Heart left ventricle (tissue), 16 donors: ENCODE results near the gene FAM216B. TPM values are rescaled to one million over a fixed set of nuclear protein-coding genes. Genes with fewer than 3 reads are reported as not detected.
A peak's percentile ranks its signal among the peaks of the same experiment; 100 is the strongest.

Experiments used
- ATAC-seq, 4 donors: fragments of 200-7000 bp; cut with Tn5 transposase; one replicate each; pipeline ENCODE4 v1.9.1; 2020 to 2022; ENCODE audit warnings: moderate library complexity in 4 of 4, mild to moderate bottlenecking in 3 of 4, moderate number of reproducible peaks in 1 of 4
- DNase-seq, 5 donors: peaks; one replicate each; pipeline ENCODE4 v3.0.0-alpha.2; 2020
- H3K27ac ChIP-seq, 12 donors: fragments of 200-600 bp; sonication (generic) in 4 of 12; one replicate each; pipeline versions ENCODE4 v1.5.0 to v1.8.0; 2016 to 2022; ENCODE audit warnings: mild to moderate bottlenecking in 2 of 12
- H3K27me3 ChIP-seq, 9 donors: fragments of 200-600 bp; sonication (generic) in 2 of 9; one replicate each; pipeline versions ENCODE4 v1.5.1 to v1.8.0; 2016 to 2022; ENCODE audit warnings: mild to moderate bottlenecking in 3 of 9
- H3K36me3 ChIP-seq, 9 donors: fragments of 200-600 bp; sonication (generic) in 2 of 9; one replicate each; pipeline versions ENCODE4 v1.5.0 to v1.8.0; 2018 to 2022; ENCODE audit warnings: mild to moderate bottlenecking in 2 of 9
- H3K4me1 ChIP-seq, 12 donors: fragments of 200-600 bp; sonication (generic) in 4 of 12; one replicate each; pipeline versions ENCODE4 v1.5.0 to v1.8.0; 2016 to 2022; ENCODE audit warnings: mild to moderate bottlenecking in 3 of 12
- H3K4me3 ChIP-seq, 12 donors: fragments of 200-600 bp; sonication (generic) in 4 of 12; one replicate each; pipeline versions ENCODE4 v1.5.0 to v1.8.0; 2017 to 2022; ENCODE audit warnings: mild to moderate bottlenecking in 9 of 12, moderate library complexity in 4 of 12
- H3K9me3 ChIP-seq, 12 donors: fragments of 200-600 bp; sonication (generic) in 4 of 12; one replicate each; pipeline versions ENCODE4 v1.5.0 to v1.8.0; 2016 to 2022; ENCODE audit warnings: mild to moderate bottlenecking in 1 of 12
- POLR2A ChIP-seq, 2 donors: fragments of 450-650 bp; IDR thresholded peaks; one replicate each; pipeline ENCODE4 v1.6.1; 2017; ENCODE audit warnings: antibody characterized with exemption in 2 of 2, mild to moderate bottlenecking in 2 of 2, moderate library complexity in 2 of 2
- WGBS, 4 donors: extraction: QIAGEN DNeasy Blood & Tissue Kit in 2 of 4; methylation state at CpG; one replicate each; pipeline versions ENCODE4 v1.1.5 to v1.1.7; 2013 to 2018; 5-methylcytosine and 5-hydroxymethylcytosine counted together
- intact Hi-C, 10 donors: fragments of 100-400 bp; cut with DNase I; formaldehyde crosslinking; loops; one replicate each; pipeline versions ENCODE4 v1.11.1 to v1.14.2; 2022
- polyA plus RNA-seq, 2 donors: library from polyadenylated mRNA; stranded (reverse); fragments of 200-250 nt; gene quantifications; one replicate each; pipeline ENCODE4 v1.2.3, GENCODE V29; 2013
- total RNA-seq, 9 donors: library from RNA; depleted of rRNA in 2 of 9; stranded (reverse); fragments of >200 nt in 2 of 9; fragmentation: NEBNext Ultra II Directional in 3 of 9; extraction: Animal tissue kit (Norgen Biotek cat#: 25700) in 3 of 9; gene quantifications; one replicate each; pipeline versions ENCODE4 v1.1.0 to v1.2.4, GENCODE V29; 2016 to 2023
- TF ChIP-seq, protein P1 (sequence below), 12 donors: fragments of 200-600 bp; sonication (generic) in 4 of 12; IDR thresholded peaks; one replicate each; pipeline versions ENCODE4 v1.5.0 to v1.8.0; 2018 to 2022; ENCODE audit warnings: antibody characterized with exemption in 12 of 12, mild to moderate bottlenecking in 5 of 12
- donor health status: ischemic (EF 13 %, LVEDD 7.1; RV severe dilation, severe dysfunction).
- donor health status: healthy with polysubstance abuse.
- donor health status: DM: no; HTN: yes; CAD: no.
- donor health status: DM: no; HTN: no; CAD: no.
- donor health status: ischemic (EF 25% LVEDD 6.9; RV normal size, moderate dysfunction).
- donor health status: ischemic (EF 25% LVEDD 5.7; RV mildly dilated, moderate dysfunction).
- donor health status: healthy.
- donor health status: DM: yes; HTN: yes; CAD: no.
- donor health status: ischemic (EF 35%, LVEDD 5.7; RV mildly dilated, moderate dysfunction).
- donor health status: nonischemic (EF 11% LVEDD 7.7; RV severe dilation, severe dysfunction).
- donor health status: DM: yes; HTN: yes; CAD: no.
- donor health status: PGD.
- donor health status: ischemic (EF 29% LVEDD 5.4; RV normal size, mild dysfunction).
- donor health status: nonischemic (EF 23%, LVEDD 6.1; RV moderate dilation, normal function).

FAM216B gene
- total and polyA plus RNA-seq, 11 donors: 0.07 to 1.3 (median 0.67) TPM

DNA sequence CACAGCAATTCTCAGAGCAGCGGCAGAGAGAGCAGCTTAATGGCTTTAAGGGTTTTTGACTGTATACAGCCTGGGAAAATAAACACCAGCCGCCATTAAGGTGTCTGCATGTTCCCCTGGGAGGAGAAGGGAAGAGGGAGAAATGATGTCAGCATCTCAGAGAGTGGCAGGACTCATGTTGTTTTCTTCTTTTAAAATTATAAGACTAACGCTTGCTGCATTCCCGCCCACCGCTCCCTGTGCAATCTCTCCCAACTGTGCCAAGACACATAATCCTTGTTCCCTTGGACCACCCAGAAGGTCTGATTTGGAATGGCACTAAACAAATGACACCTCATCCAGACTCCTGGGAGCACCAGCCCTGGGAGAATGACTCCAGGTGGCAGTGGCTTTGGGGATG lies 27.7 kb upstream of the FAM216B start:
- DNase-seq (no peak), ATAC-seq (peak in 2 of 4 donors; percentile 28 to 40)
- TF ChIP-seq, protein P1, sequence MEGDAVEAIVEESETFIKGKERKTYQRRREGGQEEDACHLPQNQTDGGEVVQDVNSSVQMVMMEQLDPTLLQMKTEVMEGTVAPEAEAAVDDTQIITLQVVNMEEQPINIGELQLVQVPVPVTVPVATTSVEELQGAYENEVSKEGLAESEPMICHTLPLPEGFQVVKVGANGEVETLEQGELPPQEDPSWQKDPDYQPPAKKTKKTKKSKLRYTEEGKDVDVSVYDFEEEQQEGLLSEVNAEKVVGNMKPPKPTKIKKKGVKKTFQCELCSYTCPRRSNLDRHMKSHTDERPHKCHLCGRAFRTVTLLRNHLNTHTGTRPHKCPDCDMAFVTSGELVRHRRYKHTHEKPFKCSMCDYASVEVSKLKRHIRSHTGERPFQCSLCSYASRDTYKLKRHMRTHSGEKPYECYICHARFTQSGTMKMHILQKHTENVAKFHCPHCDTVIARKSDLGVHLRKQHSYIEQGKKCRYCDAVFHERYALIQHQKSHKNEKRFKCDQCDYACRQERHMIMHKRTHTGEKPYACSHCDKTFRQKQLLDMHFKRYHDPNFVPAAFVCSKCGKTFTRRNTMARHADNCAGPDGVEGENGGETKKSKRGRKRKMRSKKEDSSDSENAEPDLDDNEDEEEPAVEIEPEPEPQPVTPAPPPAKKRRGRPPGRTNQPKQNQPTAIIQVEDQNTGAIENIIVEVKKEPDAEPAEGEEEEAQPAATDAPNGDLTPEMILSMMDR (IDR thresholded peaks at IDR 0.05): no peak
- TF ChIP-seq POLR2A (IDR thresholded peaks at IDR 0.05): no peak
- H3K9me3 ChIP-seq: no peaks in the 10 kb centered on the region
- H3K36me3 ChIP-seq: no peaks in the 10 kb centered on the region
- 54 to 70% (median 64%) methylated on average over 5 of the region's 5 CpGs for WGBS, 4 donors
- H3K4me3 ChIP-seq: no peak overlapping the region
- H3K27me3 ChIP-seq: no peaks in the 10 kb centered on the region
- no peak overlapping the region for H3K27ac ChIP-seq
- intact Hi-C loops: no loop called here
- peaks cover 0 to 12% (median 2%) of the 10 kb centered on the region in 12 donors for H3K4me1 ChIP-seq

DNA sequence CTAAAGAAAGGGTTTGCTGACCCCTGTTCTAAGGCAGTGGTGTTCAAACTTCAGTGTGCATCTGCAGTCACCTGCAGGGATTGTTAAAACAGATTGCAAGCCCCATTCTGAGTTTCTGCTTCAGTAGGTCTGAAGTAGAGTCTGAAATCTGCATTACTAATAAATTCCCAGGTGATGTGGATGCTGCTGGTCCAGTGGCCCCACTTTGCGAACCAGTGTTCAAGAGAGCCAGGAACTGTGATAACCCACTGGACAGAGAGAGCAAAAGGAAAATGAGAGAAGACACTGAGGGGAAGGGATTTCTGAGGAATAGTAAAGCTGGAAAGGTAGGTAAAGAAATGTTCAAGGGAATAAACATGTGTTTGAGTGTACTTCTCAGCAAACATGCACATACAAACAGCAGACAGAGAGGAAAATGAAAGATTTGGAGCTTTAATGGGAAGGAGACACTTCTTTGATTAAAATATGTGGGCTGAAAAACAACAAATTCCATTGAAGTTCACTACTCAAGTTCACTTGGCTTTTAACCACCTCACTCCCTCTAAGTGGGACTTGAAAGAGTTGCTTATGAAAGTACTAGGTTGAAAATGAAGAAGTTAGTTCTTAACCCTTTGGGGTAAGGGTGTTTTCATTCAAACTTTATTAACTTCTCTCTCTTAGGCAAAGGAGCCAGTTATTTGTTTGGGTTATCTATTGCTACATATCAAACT lies 26.4 kb upstream of the FAM216B start:
- DNase-seq (no peak), ATAC-seq (no peak)
- Histone ChIP-seq H3K27me3 (no peaks in the 10 kb centered on the region), H3K9me3 (no peaks in the 10 kb centered on the region), H3K4me1 (peaks cover 0 to 12% (median 2%) of the 10 kb centered on the region in 12 donors), H3K27ac (no peak overlapping the region), H3K4me3 (no peak overlapping the region), H3K36me3 (no peaks in the 10 kb centered on the region)
- TF ChIP-seq, protein P1 (IDR thresholded peaks at IDR 0.05): no peak
- intact Hi-C loops: no loop called here
- WGBS, 4 donors: 80 to 85% (median 84%) methylated on average over 1 of the region's 1 CpG

DNA sequence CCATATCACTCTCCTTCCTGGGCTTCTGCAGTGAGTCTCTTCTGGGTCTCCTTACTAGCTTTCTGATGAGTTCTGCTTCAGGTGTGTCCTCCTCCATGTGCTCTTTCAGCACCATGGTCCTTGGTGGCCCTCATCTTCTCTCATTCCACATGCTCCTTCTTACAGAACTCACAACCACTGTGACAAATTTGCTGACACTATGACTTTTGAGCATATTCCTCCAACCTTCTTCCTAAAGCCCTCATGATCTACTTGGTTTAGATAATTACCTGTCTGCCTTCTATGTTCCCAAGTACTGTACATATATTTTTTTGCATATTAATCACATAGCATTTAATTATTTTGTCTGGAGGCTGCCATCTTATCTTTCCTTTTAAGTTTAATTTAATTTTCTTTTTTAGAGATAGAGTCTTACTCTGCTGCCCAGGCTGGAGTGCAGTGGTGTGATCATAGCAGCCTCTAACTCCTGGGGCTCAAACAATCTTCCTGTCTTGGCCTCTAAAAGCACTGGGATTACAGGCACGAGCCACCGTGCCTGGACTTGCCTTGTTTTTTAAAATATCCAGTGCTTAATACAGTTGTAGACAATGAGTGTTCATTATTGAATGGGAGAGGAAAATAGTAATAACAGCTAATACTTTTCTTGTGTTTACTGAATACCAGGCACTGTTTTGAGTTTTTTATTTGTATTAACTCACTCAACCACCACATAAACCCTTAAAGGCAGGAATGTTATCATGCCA lies 23.5 kb upstream of the FAM216B start:
- Histone ChIP-seq H3K27ac (no peak overlapping the region), H3K4me1 (peaks cover 0 to 8% (median 0%) of the 10 kb centered on the region in 12 donors), H3K27me3 (no peaks in the 10 kb centered on the region), H3K36me3 (no peaks in the 10 kb centered on the region), H3K9me3 (no peaks in the 10 kb centered on the region), H3K4me3 (no peak overlapping the region)
- DNase-seq (no peak), ATAC-seq (no peak)
- intact Hi-C loops: no loop called here
- 71 to 91% (median 85%) methylated on average over 2 of the region's 2 CpGs for WGBS, 4 donors
- no peak for TF ChIP-seq POLR2A (IDR thresholded peaks at IDR 0.05)

DNA sequence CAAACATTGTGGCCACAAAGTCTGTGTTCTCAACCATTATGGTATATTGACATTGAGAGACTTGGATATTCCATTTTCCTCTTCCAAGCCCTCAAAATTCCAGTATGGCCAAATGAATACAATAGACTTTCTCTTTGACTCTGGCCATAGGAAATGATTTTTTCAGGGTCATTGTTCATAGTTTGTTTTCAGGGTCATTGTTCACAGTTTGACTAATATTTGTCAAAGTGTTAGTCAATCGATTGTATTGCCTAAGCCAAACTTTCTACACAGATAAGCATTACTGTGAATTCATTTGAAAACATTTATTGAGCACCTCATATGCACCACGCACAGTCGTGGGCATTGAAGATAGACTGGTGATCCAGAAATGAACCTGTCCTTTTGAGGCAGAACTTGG lies 22.9 kb upstream of the FAM216B start:
- no peak for ATAC-seq
- Histone ChIP-seq H3K36me3 (no peaks in the 10 kb centered on the region), H3K27ac (no peak overlapping the region), H3K4me3 (no peak overlapping the region), H3K27me3 (no peaks in the 10 kb centered on the region), H3K4me1 (peaks cover 0 to 8% (median 0%) of the 10 kb centered on the region in 12 donors), H3K9me3 (no peaks in the 10 kb centered on the region)
- intact Hi-C loops: no loop called here
- DNase-seq: no peak
- WGBS, 4 donors: 89 to 93% (median 92%) methylated on average over 3 of the region's 3 CpGs
- TF ChIP-seq, protein P1 (IDR thresholded peaks at IDR 0.05): no peak
- TF ChIP-seq POLR2A (IDR thresholded peaks at IDR 0.05): no peak
